ENCODE measurements around the gene LDLRAD4. TPM values are rescaled to one million over a fixed set of nuclear protein-coding genes. Genes with fewer than 3 reads are reported as not detected.
"Not testable (repeated sequence)": the region's sequence is repeated elsewhere in the genome, so short reads cannot be mapped to it uniquely, and the experiment has no call there.

LDLRAD4 gene
- total RNA-seq, 1 donor = 50.9 TPM

DNA sequence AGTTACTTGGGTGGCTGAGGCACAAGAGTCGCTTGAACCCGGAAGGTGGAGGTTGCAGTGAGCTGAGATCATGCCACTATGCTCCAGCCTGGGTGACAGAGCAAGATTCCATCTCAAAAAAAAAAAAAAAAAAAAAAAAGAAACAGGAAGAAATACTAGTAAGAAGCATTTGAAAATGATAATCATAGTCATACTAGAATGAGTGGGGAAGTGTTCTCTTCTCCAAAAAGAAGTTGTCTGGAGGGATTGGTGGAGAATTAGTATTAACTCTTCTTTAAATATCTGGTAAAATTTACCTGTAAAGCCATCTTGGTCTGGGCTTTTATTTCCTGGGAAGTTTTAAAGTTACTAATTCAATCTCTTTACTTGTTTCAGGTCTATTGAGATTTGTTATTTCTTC lies 376.0 kb downstream of the LDLRAD4 start:
- H3K4me3 ChIP-seq (ENCODE audit: low read length) = no peak overlapping the region
- H3K27me3 ChIP-seq (ENCODE audit: insufficient read depth, low read length) = no peaks in the 10 kb centered on the region
- peaks cover 36% of the 10 kb centered on the region for H3K9me3 ChIP-seq (ENCODE audit: low read depth, low read length)
- H3K4me1 ChIP-seq (ENCODE audit: insufficient read depth, low read length) = peaks cover 11% of the 10 kb centered on the region

DNA sequence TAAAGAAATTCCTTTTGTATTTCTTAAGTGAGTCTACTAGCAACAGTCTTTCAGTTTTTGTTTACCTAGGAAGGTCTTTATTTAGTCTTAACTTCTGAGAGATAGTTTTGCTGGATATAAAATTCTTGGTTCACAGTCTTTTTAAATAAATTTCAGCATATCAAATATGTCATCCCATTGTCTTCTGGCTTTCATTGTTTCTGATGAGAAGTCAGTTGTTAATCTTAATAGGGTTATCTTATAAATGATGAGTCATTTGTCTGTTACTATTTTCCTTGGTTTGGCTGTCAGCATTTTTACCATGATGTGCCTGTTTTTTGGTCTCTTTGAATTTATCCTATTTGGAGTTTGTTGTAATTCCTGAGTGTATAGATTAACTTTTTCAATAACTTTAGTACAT lies 378.5 kb downstream of the LDLRAD4 start:
- peaks cover 36% of the 10 kb centered on the region for H3K9me3 ChIP-seq (ENCODE audit: low read depth, low read length)
- H3K4me1 ChIP-seq (ENCODE audit: insufficient read depth, low read length) = peaks cover 4% of the 10 kb centered on the region
- no peak overlapping the region for H3K4me3 ChIP-seq (ENCODE audit: low read length)
- no peaks in the 10 kb centered on the region for H3K27me3 ChIP-seq (ENCODE audit: insufficient read depth, low read length)

- Histone ChIP-seq H3K9me3 (ENCODE audit: low read depth, low read length) (peaks cover 36% of the 10 kb centered on the region), H3K27me3 (ENCODE audit: insufficient read depth, low read length) (no peaks in the 10 kb centered on the region), H3K4me1 (ENCODE audit: insufficient read depth, low read length) (no peaks in the 10 kb centered on the region), H3K4me3 (ENCODE audit: low read length) (no peak overlapping the region)
These were observed 380.0 kb downstream of the LDLRAD4 start for GRCh38 chr18:13598591-13598990.

DNA sequence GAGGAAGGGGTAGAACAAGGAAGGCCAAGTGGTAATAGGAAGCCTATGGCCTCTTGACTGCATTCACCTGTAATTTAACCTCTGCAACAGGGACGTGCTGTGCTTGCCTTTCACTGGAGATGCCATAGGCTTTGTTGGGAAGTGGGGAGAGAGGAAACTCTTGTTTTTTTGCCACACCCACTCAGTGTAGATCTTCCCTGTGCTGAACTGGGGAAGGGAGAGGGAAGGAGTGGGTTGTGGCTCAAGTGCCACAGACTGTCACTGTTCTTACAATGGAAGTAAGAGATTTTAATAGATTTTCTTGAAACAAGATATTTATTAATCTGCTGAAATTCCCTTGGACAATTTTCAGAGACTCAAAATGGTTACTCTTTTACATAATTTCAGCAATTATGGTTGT lies 380.5 kb downstream of the LDLRAD4 start:
- Histone ChIP-seq H3K4me1 (ENCODE audit: insufficient read depth, low read length) (no peaks in the 10 kb centered on the region), H3K4me3 (ENCODE audit: low read length) (no peak overlapping the region), H3K27me3 (ENCODE audit: insufficient read depth, low read length) (no peaks in the 10 kb centered on the region), H3K9me3 (ENCODE audit: low read depth, low read length) (peaks cover 36% of the 10 kb centered on the region)

DNA sequence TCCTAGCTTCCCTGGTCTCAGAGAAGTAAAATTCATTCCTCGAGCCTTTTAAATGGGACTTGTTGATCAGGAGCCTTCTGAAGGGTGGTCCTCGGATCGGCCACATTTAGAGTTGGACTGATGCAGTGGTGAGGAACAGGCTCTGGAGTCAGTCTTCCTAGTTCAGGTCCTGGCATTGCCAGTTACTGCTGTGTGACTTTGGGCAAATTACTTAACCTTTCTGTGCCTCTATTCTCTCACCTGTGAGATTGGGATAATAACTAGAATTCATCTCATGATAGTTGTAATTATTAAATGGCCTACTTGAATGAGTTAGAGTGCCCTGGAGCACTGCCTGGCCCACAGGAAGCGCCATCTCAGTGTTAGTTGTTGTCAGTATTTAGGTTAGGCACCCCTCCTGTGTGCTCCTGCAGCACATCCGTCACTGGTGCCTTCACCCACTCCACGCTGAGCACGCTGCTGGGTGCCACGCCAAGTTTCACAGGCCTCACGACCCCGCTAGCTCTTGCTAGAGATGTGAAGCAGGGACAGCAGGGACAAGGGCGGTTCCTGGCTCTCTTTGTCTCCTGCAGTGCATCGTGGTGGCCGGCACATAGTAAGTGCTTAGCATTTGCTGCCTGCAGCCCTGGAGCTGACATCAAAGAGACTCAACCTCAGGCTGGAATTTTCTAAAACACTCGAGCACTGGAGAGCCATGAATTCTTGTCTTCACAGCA lies 384.9 kb downstream of the LDLRAD4 start:
- H3K27me3 ChIP-seq (ENCODE audit: insufficient read depth, low read length) = no peaks in the 10 kb centered on the region
- peaks cover 2% of the 10 kb centered on the region for H3K9me3 ChIP-seq (ENCODE audit: low read depth, low read length)
- peaks cover 3% of the 10 kb centered on the region for H3K4me1 ChIP-seq (ENCODE audit: insufficient read depth, low read length)
- H3K4me3 ChIP-seq (ENCODE audit: low read length) = no peak overlapping the region

- H3K27me3 ChIP-seq (ENCODE audit: insufficient read depth, low read length) = no peaks in the 10 kb centered on the region
- peaks cover 16% of the 10 kb centered on the region for H3K4me1 ChIP-seq (ENCODE audit: insufficient read depth, low read length)
- no peaks in the 10 kb centered on the region for H3K9me3 ChIP-seq (ENCODE audit: low read depth, low read length)
- no peak overlapping the region for H3K4me3 ChIP-seq (ENCODE audit: low read length)
These were observed 386.2 kb downstream of the LDLRAD4 start for GRCh38 chr18:13604786-13605185.

DNA sequence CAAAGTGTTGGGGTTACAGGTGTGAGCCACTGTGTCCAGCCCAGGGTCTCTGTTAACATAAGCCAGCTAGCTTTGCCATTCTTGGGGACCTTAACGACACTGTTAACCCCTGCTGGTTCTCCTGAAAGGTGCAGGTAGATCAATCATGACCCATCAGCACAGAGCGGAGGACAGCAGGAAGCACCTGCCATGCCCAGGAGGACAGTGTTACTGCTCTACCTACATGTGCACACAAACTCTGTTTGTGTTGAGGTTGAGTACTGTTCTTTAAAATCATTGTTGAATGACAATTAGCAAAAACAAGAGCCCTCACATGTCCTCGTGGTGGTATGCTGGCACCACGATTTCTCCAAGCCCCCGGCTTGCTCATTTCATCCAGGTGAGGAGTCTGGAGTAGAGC lies 386.9 kb downstream of the LDLRAD4 start:
- Histone ChIP-seq H3K4me3 (ENCODE audit: low read length) (no peak overlapping the region), H3K9me3 (ENCODE audit: low read depth, low read length) (no peaks in the 10 kb centered on the region), H3K4me1 (ENCODE audit: insufficient read depth, low read length) (peaks cover 18% of the 10 kb centered on the region), H3K27me3 (ENCODE audit: insufficient read depth, low read length) (no peaks in the 10 kb centered on the region)

DNA sequence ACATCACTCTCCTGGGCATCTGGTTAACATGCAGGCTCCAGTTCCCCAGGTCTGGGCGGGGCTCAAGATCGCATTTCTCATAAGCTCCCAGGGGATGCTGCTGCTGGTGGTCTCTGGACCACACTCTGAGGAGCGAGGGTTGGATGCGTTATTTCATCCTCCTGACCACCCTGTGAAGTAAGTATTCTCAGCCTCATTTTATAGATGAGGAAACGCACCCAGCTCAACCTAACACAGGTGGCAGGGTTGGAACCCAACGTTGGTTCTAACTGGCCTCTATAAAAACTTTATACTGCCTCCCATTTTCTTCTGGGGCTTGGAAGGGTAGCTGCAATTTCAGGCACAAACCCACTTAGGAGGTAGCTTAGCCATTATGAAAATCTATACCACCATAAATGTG lies 387.3 kb downstream of the LDLRAD4 start:
- H3K4me1 ChIP-seq (ENCODE audit: insufficient read depth, low read length) = peaks cover 22% of the 10 kb centered on the region
- H3K4me3 ChIP-seq (ENCODE audit: low read length) = no peak overlapping the region
- no peaks in the 10 kb centered on the region for H3K9me3 ChIP-seq (ENCODE audit: low read depth, low read length)
- H3K27me3 ChIP-seq (ENCODE audit: insufficient read depth, low read length) = no peaks in the 10 kb centered on the region

GRCh38 chr18:13606604-13607254 lies 388.2 kb downstream of the LDLRAD4 start:
- no peaks in the 10 kb centered on the region for H3K27me3 ChIP-seq (ENCODE audit: insufficient read depth, low read length)
- H3K4me1 ChIP-seq (ENCODE audit: insufficient read depth, low read length) = peaks cover 31% of the 10 kb centered on the region
- H3K9me3 ChIP-seq (ENCODE audit: low read depth, low read length) = no peaks in the 10 kb centered on the region
- no peak overlapping the region for H3K4me3 ChIP-seq (ENCODE audit: low read length)

- H3K9me3 ChIP-seq (ENCODE audit: low read depth, low read length); H3K4me3 ChIP-seq (ENCODE audit: low read length); H3K27me3 ChIP-seq (ENCODE audit: insufficient read depth, low read length): not testable (repeated sequence)
- H3K4me1 ChIP-seq (ENCODE audit: insufficient read depth, low read length) = peaks cover 44% of the 10 kb centered on the region
These were observed 389.5 kb downstream of the LDLRAD4 start for GRCh38 chr18:13608024-13608562.

GRCh38 chr18:13608791-13609532 lies 390.4 kb downstream of the LDLRAD4 start:
- no peak overlapping the region for H3K4me3 ChIP-seq (ENCODE audit: low read length)
- H3K4me1 ChIP-seq (ENCODE audit: insufficient read depth, low read length) = peaks cover 53% of the 10 kb centered on the region
- H3K27me3 ChIP-seq (ENCODE audit: insufficient read depth, low read length) = peaks cover 6% of the 10 kb centered on the region
- H3K9me3 ChIP-seq (ENCODE audit: low read depth, low read length) = no peaks in the 10 kb centered on the region

DNA sequence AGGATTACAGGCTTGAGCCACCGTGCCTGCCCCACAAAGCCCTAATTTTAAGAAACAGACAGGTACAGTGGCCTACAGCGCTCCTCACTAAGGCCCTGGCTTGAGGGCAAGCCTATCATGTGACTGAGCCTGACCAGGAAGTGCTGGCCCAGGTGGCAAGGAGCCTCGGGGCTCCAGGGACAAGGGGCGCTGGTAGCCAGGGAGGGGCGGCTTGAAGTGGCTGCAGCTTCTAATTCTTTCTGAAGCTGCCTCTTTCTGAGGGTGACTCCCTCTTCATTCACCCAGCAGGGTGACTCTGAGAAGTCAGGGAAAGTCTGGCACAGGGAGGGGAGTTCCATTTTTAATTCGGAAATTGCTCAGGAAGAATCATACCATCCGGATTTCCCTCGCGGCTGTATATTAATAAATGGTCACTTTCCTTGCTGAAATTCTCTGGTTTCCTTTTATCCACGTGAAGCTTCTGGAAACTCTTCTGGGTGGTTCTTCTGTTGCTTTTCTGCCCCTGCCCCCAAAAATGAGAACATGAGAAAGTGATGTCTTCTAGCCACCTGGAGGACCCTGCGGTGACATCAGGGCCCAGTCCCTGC lies 392.1 kb downstream of the LDLRAD4 start:
- H3K27me3 ChIP-seq (ENCODE audit: insufficient read depth, low read length) = peaks cover 6% of the 10 kb centered on the region
- H3K4me1 ChIP-seq (ENCODE audit: insufficient read depth, low read length) = peaks cover 70% of the 10 kb centered on the region
- no peak overlapping the region for H3K4me3 ChIP-seq (ENCODE audit: low read length)
- H3K9me3 ChIP-seq (ENCODE audit: low read depth, low read length) = no peaks in the 10 kb centered on the region

DNA sequence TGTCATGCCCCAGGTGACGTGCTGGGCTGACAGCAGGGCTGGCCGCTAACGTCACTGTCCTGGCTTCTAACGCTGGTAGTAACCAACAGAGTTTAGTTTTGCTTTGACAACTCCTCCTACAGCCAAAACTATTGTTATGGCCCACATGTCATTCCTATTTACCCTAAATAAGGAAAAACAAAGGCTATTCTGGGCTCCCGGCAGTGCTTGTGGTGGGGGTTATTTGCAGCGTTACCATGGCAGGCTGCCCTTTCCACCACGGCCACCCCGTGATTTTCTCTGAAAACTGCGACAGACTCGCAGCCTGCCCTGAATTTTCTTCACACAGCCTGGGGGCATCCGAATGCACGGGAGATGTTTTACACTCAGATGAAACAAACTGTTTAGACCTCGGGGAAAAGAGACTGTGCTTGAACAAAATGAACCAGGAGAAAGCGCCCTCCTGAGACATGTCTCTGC lies 392.6 kb downstream of the LDLRAD4 start:
- H3K27me3 ChIP-seq (ENCODE audit: insufficient read depth, low read length) = peaks cover 6% of the 10 kb centered on the region
- peaks cover 75% of the 10 kb centered on the region for H3K4me1 ChIP-seq (ENCODE audit: insufficient read depth, low read length)
- H3K4me3 ChIP-seq (ENCODE audit: low read length) = no peak overlapping the region
- H3K9me3 ChIP-seq (ENCODE audit: low read depth, low read length) = no peaks in the 10 kb centered on the region

GRCh38 chr18:13611601-13612195 lies 393.1 kb downstream of the LDLRAD4 start:
- H3K27me3 ChIP-seq (ENCODE audit: insufficient read depth, low read length) = peaks cover 6% of the 10 kb centered on the region
- no peaks in the 10 kb centered on the region for H3K9me3 ChIP-seq (ENCODE audit: low read depth, low read length)
- peaks cover 80% of the 10 kb centered on the region for H3K4me1 ChIP-seq (ENCODE audit: insufficient read depth, low read length)
- H3K4me3 ChIP-seq (ENCODE audit: low read length) = peak overlapping the region; percentile 14

Measured in mononuclear cell (primary cell).